ENCODE data around the gene CELA3A. TPM values are rescaled to one million over a fixed set of nuclear protein-coding genes. Genes with fewer than 3 reads are reported as not detected.
"Not testable (repeated sequence)": the region's sequence is repeated elsewhere in the genome, so short reads cannot be mapped to it uniquely, and the experiment has no call there.

CELA3A gene, protein sequence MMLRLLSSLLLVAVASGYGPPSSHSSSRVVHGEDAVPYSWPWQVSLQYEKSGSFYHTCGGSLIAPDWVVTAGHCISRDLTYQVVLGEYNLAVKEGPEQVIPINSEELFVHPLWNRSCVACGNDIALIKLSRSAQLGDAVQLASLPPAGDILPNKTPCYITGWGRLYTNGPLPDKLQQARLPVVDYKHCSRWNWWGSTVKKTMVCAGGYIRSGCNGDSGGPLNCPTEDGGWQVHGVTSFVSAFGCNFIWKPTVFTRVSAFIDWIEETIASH
- not detected for total RNA-seq

- ChIA-PET CTCF (no interaction called here), POLR2A (no interaction called here)
Observed at GRCh38 chr1:22001409-22001808, at the start of gene CELA3A. Gene CELA3A, plus strand, starts transcription at chr1:22001657. Its CDS starts 18 bp downstream, at chr1:22001675.

- ChIA-PET POLR2A (no interaction called here), CTCF (interaction anchor here (0.5 kb wide), 1 partner anchor 145 kb away, joined by 3 read pairs; no protein-coding TSS in a partner anchor)
Observed at GRCh38 chr1:21952786-21953520, 48.5 kb upstream of the CELA3A start.

GRCh38 chr1:21955058-21955457 is 46.4 kb upstream of the CELA3A start:
- POLR2A ChIA-PET, result no interaction called here
- CTCF ChIA-PET, result interaction anchor here (1.5 kb wide), 1 partner anchor 8 kb away, joined by 6 read pairs; no protein-coding TSS in a partner anchor

DNA sequence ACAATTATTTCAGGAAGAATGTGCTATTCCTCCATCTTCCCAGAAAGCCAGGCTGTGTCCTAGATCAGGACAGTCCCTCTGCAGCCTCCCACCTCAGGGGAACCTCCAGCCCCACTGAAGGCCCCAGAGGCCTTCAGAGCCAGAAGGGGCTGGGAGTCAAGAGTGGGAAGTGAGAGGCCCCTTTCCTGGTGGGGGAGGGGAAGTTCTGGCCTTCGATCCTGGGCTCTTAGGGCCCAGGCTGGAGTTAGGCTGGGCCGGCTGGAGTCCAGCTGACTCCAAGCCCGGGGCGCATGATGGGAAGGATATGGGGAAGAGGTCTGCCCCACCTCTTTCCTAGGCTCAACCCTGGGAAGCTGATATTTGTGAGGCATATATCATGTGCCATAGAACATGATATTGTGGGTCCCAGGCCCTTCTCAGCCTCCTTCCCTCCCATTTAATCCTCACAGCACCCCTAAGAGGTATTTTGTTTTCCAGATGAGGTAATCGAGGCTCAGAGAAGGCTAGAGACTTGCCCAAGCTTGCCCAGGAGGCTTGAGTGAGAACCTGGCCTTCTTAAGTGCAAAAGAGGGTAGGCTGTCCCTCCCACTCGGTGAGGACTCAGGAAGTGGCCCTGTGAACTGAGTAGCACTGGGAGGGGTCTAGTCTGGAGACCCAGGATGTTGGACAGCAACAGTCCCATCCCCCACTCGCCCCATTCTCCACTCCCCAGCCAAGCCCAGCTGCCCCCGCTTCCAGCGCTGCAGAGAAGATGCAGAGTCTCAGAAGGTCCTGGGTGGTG is 45.8 kb upstream of the CELA3A start:
- ChIA-PET CTCF (interaction anchor here (1.5 kb wide), 1 partner anchor 8 kb away, joined by 6 read pairs; no protein-coding TSS in a partner anchor), POLR2A (no interaction called here)

DNA sequence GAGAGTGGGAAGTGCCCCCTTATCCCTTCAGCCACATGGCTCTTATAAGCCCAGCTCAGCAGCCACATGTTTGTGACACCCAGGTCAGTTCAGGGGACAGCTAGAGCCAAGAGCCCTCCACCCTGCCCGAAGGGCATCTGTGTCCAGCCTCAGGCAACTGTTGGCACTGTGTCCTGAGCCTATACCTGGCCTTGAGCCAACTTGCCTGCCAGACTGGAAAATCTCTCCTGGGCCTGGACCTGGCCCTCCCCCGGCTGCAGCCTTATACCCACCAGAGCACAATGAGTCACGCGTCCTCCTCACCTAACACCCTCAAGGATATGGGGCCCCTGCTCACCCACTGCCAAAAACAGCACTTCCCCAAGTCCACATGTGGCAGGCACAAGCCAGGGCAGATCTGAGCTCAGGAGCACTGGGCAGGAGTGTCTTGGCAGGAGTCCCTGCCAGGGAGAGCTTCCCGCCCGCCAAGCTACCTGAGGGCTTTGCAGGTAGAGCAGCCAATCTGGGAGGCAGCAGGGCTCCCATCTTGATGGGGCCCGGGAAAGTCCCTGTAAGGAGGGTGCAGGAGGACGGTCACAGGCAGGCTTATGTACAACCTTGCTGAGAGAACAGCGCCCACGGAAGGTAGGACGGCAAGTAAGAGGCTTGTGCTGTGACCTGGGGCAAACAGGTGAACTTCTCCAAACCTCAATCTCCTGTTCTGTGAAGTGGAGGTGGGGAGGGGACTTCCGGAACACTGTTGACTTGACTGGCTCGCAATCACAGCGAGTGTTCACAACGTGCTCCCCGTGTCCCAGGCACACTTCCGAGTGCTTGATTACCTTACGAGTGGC is 44.5 kb upstream of the CELA3A start:
- POLR2A ChIA-PET, result no interaction called here
- CTCF ChIA-PET, result interaction anchor here (0.7 kb wide), 1 partner anchor 256 kb away, joined by 4 read pairs; no protein-coding TSS in a partner anchor

DNA sequence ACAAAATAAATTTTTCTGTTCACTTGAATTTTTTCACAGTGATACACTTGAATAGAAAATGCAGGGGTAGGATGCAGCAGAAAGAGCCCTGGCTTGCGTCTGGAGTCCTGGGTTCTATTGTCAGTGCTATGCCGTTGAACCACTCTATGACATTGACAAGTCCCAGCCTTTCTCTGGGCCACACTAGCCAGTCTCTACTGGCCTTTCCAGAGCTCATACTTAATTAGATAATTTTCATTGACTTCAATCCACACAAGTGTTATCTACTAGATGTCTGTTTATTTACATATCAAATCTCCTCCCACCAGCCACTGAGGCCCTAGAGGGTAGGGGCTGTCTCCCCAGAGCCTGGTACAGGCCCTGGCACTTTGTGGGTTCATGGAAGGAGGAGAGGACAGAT is 40.1 kb upstream of the CELA3A start:
- POLR2A ChIA-PET, result no interaction called here
- CTCF ChIA-PET, result no interaction called here

DNA sequence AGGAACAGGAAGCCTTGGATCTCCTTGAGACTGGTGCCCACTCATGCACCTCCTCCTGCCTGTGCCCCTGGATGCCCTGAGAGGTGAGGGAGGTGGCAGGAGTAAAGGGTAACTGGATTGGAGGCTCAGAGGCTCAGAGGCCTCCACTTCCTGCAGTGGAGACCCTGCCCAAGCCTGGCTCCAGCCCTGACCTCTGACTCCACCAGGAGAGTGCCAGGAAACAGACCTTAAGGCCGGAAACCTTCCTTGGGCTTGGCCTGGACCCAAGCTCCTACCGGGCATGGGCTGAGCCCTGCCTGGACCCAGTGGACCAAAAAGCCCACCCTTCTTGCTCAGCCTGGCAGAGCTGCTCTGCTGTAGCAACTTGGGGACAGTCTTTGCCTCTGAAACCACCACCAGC is 39.7 kb upstream of the CELA3A start:
- POLR2A ChIA-PET, result no interaction called here
- CTCF ChIA-PET, result no interaction called here

DNA sequence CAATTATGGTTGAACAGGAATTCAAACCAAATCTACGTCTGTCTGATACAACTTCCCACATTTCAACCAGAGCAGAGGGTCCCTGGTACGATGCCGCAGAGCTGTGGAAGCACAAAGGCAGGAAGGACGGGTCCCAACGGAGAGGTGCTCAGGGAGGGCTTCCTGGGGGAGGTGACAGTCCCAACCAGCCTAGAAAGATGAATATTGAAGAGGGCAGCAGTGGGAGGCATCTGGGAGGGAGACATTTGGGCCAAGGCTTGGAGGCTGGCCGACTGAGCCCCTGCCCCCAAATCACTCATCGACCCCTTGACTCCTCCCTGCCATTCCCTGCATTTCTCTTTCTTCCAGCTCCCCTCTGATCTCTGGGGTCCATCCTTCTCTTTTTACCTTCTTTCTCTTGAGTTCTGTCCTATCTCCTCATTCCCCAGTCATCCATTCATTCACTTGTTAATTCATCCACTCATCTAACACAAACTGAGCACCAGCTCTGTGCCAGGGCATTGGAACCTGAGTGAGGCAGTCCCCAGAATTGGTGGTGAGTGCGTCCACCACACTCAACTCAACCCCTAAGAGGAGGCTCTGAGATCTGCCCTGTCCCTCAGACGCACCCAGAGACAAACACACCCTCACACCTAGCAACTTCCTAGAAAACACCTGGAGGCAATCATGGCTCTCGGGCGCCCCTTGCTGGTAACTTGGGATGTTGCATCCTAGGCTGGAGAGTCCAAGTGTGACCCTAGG is 37.8 kb upstream of the CELA3A start:
- ChIA-PET POLR2A (no interaction called here), CTCF (interaction anchor here (0.6 to 1.3 kb wide), 9 partner anchors 8 to 681 kb away, joined by 3 to 6 read pairs (median 4); no protein-coding TSS in a partner anchor)

DNA sequence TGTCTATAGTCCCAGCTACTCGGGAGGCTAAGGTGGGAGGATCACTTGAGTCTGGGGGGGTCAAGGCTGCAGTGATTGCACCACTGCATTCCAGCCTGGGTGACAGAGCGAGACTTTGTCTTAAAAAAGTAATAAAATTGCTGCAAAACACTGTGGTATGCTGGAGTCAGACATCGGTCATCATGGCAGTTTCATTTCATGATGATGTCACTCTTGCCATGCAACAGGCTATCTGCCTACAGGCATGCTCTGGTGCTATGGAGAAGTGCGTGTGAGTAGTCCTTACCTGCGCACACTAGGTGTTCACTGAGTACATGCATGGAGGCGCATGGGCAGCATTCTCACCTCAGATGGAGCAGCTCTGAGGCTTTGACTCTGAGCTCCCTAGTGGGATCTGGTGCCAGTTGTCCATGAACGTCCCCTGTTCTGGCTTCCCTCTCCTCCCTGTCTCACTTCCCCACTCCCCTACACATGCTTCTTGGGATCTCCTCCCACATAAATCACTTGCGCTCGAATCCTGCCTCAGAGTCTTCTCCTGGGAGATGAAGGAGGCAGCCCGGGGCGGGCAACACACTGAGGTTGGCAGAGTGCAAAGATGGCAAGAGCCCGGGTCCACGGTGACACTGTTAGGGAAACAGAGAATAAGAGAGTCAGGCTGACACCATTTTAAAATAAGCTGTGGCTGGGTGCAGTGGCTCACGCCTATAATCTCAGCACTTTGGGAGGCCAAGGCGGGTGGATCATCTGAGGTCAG is 35.0 kb upstream of the CELA3A start:
- POLR2A ChIA-PET, result no interaction called here
- CTCF ChIA-PET, result interaction anchor here (0.6 kb wide), 1 partner anchor 567 kb away, joined by 3 read pairs; no protein-coding TSS in a partner anchor

GRCh38 chr1:21967216-21967615 is 34.2 kb upstream of the CELA3A start:
- POLR2A ChIA-PET, result not testable (repeated sequence)

DNA sequence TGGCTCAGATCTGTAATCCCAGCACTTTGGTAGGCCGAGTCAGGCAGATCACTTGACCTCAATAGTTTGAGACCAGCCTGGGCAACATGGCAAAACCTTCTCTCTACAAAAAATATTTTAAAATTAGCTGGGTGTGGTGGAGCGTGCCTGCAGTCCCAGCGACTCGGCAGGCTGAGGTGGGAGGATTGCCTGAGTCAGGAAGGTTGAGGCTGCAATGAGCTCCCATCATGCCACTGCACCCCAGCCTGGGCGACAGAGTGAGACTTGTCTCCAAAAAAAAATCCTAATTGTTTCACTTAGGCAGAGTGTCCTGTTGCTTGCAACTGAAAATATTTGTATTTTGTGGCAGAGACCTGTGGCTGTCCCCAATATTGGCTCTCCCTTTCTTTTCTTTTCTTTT is 32.4 kb upstream of the CELA3A start:
- POLR2A ChIA-PET, result not testable (repeated sequence)
- CTCF ChIA-PET, result interaction anchor here (0.6 kb wide), 1 partner anchor 720 kb away, joined by 4 read pairs; no protein-coding TSS in a partner anchor

More at GRCh38 chr1:21967216-21967615, 34.2 kb upstream of the CELA3A start:
- CTCF ChIA-PET, result not testable (repeated sequence)

- POLR2A ChIA-PET, CTCF ChIA-PET: not testable (repeated sequence)
Observed at GRCh38 chr1:21970523-21970922, 30.9 kb upstream of the CELA3A start.

GRCh38 chr1:21972973-21973441 is 28.4 kb upstream of the CELA3A start:
- POLR2A ChIA-PET, result not testable (repeated sequence)
- CTCF ChIA-PET, result interaction anchor here (0.7 kb wide), 1 partner anchor 185 kb away, joined by 3 read pairs; no protein-coding TSS in a partner anchor

GRCh38 chr1:21973948-21974347 is 27.5 kb upstream of the CELA3A start:
- POLR2A ChIA-PET, CTCF ChIA-PET: not testable (repeated sequence)

- CTCF ChIA-PET, POLR2A ChIA-PET: not testable (repeated sequence)
Observed at GRCh38 chr1:21974699-21975098, 26.8 kb upstream of the CELA3A start.

DNA sequence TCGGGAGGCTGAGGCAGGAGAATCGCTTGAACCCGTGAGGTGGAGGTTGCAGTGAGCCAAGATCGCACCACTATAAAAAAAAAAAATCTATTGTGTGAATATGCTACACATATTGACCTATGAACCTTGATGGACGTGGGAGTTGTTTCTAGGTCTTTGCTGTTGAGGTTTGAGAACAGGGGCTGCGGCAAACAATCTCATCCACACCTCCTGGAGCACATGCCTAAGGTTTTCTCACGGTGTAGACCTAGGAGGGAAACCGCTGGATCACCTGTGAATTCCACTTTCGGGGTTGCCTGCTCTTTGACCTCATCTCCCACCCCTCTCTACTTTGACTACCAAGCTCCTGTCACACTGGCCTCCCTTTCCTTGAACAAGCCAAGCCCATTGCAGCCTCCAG is 26.2 kb upstream of the CELA3A start:
- POLR2A ChIA-PET, CTCF ChIA-PET: not testable (repeated sequence)

- CTCF ChIA-PET, POLR2A ChIA-PET: not testable (repeated sequence)
Observed at GRCh38 chr1:21976703-21977239, 24.7 kb upstream of the CELA3A start, which contains the start of gene CELA3B. Gene CELA3B, plus strand, starts transcription at chr1:21977022. Its CDS starts 18 bp downstream, at chr1:21977040.

- CTCF ChIA-PET, POLR2A ChIA-PET: not testable (repeated sequence)
Observed at GRCh38 chr1:21978209-21978608, 23.2 kb upstream of the CELA3A start.

All from activated CD8-positive, alpha-beta memory T cell treated with anti-CD3 and anti-CD28 coated beads for 36 hours (primary cell).